ENCODE data around the gene ENTPD1.
"Not testable (repeated sequence)": the region's sequence is repeated elsewhere in the genome, so short reads cannot be mapped to it uniquely, and the experiment has no call there.

Gene ENTPD1

DNA sequence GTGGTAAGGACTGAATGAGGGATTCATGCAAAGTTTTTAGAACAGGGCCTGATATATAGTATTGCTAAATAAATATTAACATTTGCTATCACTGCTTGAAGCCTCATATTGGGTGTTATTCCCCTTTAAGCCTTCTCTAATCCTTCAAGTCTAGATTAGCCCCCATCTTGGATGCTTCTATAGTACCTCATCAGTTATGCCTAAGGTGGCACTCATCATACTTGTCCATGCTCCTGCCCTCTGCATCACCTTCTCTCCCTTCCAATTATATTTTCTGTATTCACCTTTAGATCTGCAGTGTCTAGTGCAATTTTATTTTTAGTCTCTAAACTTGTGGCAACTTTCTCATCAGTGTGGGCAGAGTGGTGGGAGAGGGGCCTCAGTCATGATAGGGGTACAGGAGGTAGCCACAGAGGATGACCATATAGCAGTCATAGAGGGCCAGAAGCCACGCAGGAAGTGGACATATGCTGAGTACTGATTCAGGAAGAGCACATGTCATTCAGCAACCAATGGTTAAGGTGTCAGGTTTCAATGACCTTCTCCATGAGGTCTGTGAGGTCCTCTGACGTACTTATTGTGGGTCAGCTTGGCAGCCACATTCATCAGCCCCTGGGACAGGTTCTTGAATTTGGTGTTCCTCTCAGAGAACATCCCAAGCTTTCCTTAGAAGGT lies 2.5 kb downstream of the ENTPD1 start:
- no peak for DNase-seq

DNA sequence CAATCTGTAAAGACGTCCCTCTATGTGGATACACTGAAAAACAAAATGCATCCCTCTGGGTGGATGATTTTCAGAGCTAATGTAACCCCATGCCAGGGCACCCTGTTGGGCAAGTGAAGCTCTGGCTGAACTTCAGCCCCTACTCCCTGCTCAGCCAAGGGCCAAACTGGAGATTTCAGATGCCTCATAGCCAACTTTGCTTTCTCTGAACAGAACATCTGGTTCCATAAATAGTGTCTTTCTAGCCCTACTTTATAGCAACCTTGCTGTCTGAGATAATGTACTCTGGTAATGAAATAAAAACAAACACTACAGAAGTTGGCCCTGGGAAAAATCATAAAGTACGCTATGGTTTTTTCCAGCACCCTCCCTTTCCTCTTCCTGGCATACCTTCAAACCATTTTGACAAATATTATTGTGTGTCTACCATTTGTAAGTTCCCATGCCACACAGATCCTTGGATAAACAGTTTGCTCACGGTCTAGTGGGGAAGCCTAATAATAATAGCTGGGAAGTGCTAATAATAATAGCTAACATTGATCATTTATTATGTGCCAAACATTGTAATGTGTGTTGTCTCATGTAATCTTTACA lies 3.4 kb downstream of the ENTPD1 start:
- DNase-seq, result no peak

DNA sequence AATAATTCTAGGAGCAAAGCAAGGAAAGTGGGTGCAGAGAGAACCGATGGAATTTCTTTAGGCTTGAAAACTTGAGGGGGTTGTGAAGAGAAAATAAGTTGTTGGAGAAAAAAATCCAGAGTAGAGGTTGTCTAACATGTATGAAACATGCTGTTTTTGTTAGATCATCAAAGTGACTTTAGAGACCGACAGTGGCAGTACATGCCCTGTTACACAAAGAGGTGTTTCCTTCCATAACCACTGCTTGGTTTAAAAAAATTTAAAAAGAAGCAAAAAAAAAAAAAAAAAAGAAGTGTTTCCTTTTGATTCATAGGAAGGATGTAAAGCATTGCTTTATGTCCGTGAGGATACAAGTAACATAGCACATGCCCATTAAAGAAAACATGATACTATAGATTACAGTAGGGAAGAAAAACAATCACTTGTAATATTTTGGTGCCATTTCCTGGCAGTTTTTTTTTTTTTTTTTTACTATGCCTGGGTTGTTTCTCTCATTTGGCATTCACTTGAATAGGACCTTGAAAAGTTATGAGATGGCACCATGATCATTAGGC lies 6.1 kb downstream of the ENTPD1 start:
- no peak for DNase-seq

- no peak for DNase-seq
These were observed 12.1 kb downstream of the ENTPD1 start for GRCh38 chr10:95767884-95768556.

DNA sequence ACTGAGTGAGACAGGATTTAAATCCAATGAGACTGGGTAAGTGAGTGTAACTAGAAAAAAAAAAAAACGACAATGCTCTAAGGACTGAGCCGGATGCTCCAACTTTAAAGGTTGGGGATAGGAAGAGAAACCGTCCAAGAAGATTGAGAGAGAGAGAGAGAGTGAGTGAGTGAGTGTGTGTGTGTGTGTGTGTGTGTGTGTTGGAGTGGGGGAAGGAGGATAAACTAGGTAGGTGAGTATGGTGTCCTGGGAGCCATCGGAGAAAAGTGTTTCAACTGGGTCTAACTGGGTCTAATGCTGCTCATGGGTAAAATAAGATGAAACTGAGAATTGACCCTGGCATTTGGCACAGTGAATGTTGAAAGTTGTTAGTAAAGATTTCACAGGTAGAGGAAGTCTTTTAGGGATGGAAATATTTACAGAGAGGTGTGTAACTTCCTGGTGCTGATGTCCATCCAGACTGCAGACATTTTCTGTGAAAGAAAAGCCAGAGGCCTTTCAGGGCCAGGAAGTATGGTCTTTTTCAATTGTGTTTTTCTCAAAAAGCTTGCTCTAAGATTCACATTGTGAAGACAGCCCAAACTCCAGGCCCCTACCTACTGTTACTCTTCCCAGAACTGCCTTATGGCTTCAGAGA lies 14.2 kb downstream of the ENTPD1 start:
- no peak for DNase-seq

- DNase-seq, result not testable (repeated sequence)
These were observed 17.5 kb downstream of the ENTPD1 start for GRCh38 chr10:95773454-95773853.

GRCh38 chr10:95777638-95778037 lies 21.7 kb downstream of the ENTPD1 start:
- not testable (repeated sequence) for DNase-seq

DNA sequence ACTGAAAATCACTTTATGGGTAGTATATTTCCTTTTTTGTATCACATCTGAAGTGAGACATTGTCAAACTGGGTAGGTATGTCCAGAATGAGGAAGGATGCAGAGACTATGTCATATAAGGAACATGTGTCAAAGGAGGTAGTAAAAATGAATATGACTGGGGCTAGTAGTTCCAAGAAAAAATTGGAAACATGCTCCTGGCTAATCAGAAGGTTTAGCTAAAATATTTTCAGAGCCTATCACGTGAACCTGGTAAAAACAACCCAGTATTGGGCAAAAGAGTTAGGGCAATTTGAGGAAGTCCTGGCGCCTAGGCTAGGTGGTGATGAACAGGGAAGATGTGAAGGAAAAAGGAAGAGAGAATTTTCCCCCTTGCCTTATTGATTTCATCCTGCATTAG lies 26.4 kb downstream of the ENTPD1 start:
- no peak for DNase-seq

DNA sequence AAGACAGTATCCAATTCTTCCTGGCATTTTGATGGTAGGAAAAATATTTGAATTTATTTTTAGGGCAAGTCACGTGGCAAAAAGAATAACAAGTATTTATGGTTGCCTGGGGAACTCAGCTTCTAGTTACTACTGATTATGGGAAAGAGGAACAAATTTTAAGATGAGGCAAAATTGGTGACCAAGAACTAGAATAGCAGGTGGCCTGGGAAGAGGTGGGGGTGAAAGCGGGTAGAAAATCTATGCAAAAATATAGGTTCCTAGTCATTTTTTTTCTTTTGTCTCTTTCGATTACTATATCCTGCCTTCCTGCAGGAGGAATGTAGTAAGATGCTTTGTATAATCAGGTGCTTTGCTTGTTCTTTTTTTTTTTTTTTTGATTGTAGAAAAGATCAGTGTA lies 27.8 kb downstream of the ENTPD1 start:
- DNase-seq, result no peak

- DNase-seq, result no peak
These were observed 28.4 kb downstream of the ENTPD1 start for GRCh38 chr10:95784279-95784913.

DNA sequence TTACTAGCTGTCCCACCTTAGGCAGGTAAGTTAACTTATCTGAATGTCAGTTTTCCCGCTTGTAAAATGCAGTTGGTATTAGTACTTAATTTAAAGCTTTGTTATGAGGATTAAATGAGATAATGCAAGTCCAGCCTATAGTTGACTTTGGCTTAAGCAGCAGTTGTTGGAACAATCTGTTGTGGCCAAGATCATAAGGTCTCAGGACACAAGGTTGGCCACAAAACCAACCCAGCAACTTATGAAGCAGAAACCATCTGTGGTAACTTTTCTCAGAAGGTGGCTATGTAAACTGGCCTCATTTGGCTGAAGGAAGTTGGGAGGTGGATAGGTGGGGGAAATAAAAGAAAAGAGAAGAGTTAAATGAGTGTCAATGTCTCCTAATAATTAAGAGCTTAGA lies 29.4 kb downstream of the ENTPD1 start:
- no peak for DNase-seq

- no peak for DNase-seq
These were observed 30.1 kb downstream of the ENTPD1 start for GRCh38 chr10:95785942-95786669.

DNA sequence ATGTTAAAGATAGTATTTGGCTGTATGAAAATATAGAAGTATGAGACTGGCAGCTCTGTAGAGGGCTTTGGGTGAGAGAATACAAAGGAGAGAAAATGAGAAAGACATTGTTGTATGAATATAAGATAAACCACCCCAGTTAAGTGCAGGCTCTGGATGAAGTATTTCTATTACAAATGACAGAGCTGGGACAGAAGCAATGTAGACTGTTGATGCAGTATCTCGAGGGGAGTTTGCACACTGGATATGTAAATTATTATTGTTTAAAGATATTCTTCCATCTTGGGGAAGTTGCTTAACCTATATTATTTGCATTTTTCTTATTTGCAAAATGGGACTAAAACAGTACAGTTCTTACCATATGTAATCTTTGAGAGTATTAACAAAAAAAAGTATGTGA lies 31.5 kb downstream of the ENTPD1 start:
- DNase-seq, result no peak

DNA sequence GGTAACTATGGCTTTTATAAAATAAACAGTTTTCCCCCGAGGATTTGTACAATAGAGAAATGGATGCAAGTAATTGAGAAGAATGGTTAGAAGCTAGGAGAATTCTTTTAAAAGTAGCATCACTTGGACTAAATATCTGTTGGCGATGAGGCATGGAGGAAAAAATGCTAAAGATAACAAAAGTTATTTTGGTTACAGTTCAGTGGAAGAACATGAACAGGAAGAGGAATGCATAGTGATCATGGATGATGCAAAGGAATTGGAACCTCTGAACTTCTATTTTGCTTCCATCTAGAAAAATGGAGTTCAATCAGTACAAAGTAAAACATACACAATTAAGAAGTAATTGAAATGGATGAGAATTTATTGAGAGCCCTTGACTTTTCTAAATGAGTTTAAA lies 32.9 kb downstream of the ENTPD1 start:
- no peak for DNase-seq

DNA sequence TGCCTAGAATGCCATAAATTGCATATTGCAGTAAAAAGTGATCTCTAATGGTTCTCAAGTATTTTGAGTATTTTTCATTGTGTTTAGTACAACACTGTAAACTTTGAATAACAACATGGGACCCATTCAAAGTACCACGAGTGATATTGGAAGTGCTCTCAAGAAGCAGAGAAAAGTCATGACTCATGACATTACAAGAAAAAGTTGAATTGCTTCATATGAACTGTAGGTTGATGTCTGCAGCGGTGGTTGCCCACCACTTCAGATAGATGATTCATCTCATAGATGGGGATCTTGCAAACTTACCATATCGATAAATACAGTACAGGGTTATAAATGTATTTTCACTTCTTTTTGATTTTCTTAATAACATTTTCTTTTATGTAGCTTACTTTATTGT lies 33.9 kb downstream of the ENTPD1 start:
- DNase-seq, result no peak

GRCh38 chr10:95790982-95791381 lies 35.0 kb downstream of the ENTPD1 start:
- DNase-seq, result no peak

- DNase-seq, result no peak
These were observed 35.5 kb downstream of the ENTPD1 start for GRCh38 chr10:95791425-95791979.

- no peak for DNase-seq
These were observed 36.3 kb downstream of the ENTPD1 start for GRCh38 chr10:95792211-95792780.

DNA sequence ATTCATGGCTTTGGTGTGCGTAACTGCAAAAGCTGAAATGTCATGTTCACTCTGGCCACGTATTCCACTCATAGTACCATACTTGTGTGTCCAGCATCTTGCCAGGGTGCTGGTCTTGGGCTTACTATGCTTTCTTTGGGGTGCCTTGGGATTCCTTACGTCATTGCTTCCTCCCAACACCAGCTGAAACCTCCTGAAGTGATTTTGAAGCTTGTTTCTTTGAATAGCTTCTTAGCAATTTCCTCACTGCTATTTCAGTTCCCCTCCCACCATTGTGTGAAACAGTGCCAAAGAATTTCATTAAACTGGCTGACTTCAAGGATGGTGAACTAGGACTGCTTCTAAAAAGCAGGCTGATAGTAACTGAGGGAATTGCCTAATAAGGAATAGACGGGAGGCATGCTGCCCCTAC lies 36.9 kb downstream of the ENTPD1 start:
- no peak for DNase-seq

DNA sequence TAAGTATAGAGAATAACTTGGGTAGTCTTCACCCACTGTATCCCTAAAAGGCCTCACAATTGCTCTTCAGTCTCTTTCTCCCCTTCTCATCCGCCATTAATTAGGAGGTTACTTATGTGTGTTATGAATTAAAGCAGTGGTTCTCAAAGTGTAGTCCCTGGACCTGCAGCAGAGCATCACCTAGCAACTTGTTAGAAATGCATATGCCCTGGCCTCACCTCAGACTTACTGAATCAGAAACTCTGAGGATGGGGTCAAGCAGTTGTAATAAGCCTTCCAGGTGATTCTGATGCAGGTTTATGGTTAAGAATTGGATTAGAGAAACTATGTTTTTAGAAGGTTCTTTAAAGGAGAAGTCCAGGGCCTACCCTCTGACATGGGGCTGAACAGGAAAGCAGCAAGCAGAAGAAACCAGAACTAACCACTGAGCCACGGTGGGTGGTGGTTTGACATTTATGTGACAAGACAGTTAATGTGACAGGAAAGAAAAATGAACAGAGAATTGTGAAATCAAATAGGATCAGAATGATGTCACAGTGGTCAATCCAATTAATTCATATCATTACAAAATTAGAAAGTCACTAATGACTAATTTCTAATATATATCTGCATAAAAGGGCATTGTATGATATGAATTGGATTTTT lies 37.6 kb downstream of the ENTPD1 start:
- DNase-seq, result no peak

- no peak for DNase-seq
These were observed 38.2 kb downstream of the ENTPD1 start for GRCh38 chr10:95794195-95794594.

Measured in central memory CD4-positive, alpha-beta T cell (primary cell).